Fibroblast of lung (primary cell): ENCODE results near the gene BASP1. TPM values are rescaled to one million over a fixed set of nuclear protein-coding genes. Genes with fewer than 3 reads are reported as not detected.

Experiments used
- DNase-seq, 2 donors: peaks; one replicate each; pipeline versions ENCODE4 v3.0.0 to v3.0.0-alpha.2; 2010; ENCODE audit warnings: low read depth in 2 of 2
- H2AFZ ChIP-seq: 2 replicates; pipeline ENCODE4 v1.5.1; 2012; ENCODE audit warnings: low read length, control low read depth, inconsistent platforms
- H3K27ac ChIP-seq: 2 replicates; pipeline ENCODE4 v1.5.1; 2011; ENCODE audit warnings: low read length, control low read depth; ENCODE audit not compliant: insufficient read depth
- H3K27me3 ChIP-seq: 2 replicates; pipeline ENCODE4 v1.5.1; 2011; ENCODE audit warnings: mild to moderate bottlenecking, low read length; ENCODE audit not compliant: control insufficient read depth, insufficient read depth
- H3K36me3 ChIP-seq: 2 replicates; pipeline ENCODE4 v1.5.1; 2011; ENCODE audit warnings: low read length; ENCODE audit not compliant: control insufficient read depth, insufficient read depth
- H3K4me1 ChIP-seq: 2 replicates; pipeline ENCODE4 v1.5.1; 2011; ENCODE audit warnings: low read length; ENCODE audit not compliant: control insufficient read depth, insufficient read depth; ENCODE audit errors: extremely low read depth
- H3K4me2 ChIP-seq: 2 replicates; pipeline ENCODE4 v1.5.1; 2011; ENCODE audit warnings: low read length, control low read depth; ENCODE audit not compliant: insufficient read depth; ENCODE audit errors: extremely low read depth
- H3K4me3 ChIP-seq, 4 experiments: fragments of 200-600 bp in 1 of 4; sonication (generic) in 1 of 4; replicated peaks in 1 of 4; 2 replicates each; pipeline ENCODE4 v1.5.1; 2011 to 2016; ENCODE audit warnings: low read length in 4 of 4, low read depth in 3 of 4, mild to moderate bottlenecking in 3 of 4, control low read depth in 2 of 4, inconsistent platforms in 1 of 4, mixed read lengths in 1 of 4; ENCODE audit not compliant: insufficient read depth in 1 of 4; ENCODE audit errors: control extremely low read depth in 1 of 4
- H3K79me2 ChIP-seq: 2 replicates; pipeline ENCODE4 v1.5.1; 2012; ENCODE audit warnings: mild to moderate bottlenecking, low read length, inconsistent platforms; ENCODE audit not compliant: control insufficient read depth, insufficient read depth
- H3K9ac ChIP-seq: 2 replicates; pipeline ENCODE4 v1.5.1; 2011; ENCODE audit warnings: mild to moderate bottlenecking, low read length, control low read depth; ENCODE audit not compliant: insufficient read depth
- H3K9me3 ChIP-seq: 2 replicates; pipeline ENCODE4 v1.5.1; 2012; ENCODE audit warnings: low read depth, low read length; ENCODE audit not compliant: control insufficient read depth, insufficient read depth
- H4K20me1 ChIP-seq: 2 replicates; pipeline ENCODE4 v1.5.1; 2011; ENCODE audit warnings: low read length; ENCODE audit not compliant: control insufficient read depth, insufficient read depth; ENCODE audit errors: extremely low read depth
- CTCF ChIP-seq, 2 donors: IDR thresholded peaks in 1 of 2; conservative IDR thresholded peaks in 1 of 2; 1 replicate in 1 of 2; 2 replicates in 1 of 2; pipeline ENCODE4 v1.5.1; 2011 to 2012; ENCODE audit warnings: low read length in 2 of 2, control low read depth in 1 of 2, inconsistent platforms in 1 of 2, low read depth in 1 of 2, mild to moderate bottlenecking in 1 of 2
- EZH2 ChIP-seq: IDR thresholded peaks from 2 replicates; pipeline ENCODE4 v1.5.1; 2012; ENCODE audit warnings: low read length, control low read depth, mild to moderate bottlenecking; ENCODE audit errors: missing control alignments
- polyA plus RNA-seq, 2 donors: library from polyadenylated mRNA; depleted of rRNA in 1 of 2; stranded (reverse) in 1 of 2; unstranded in 1 of 2; fragments of >200 nt; gene quantifications; 2 replicates each; pipeline ENCODE4 v1.2.1, GENCODE V29; 2011 to 2012; ENCODE audit warnings: missing spikeins in 1 of 2
- total RNA-seq: library from RNA; depleted of rRNA; stranded (reverse); fragments of >200 nt; gene quantifications from 2 replicates; pipeline ENCODE4 v1.2.1, GENCODE V29; 2014

Gene BASP1
- total and polyA plus RNA-seq, 2 donors (not counting 1 experiment from before 2014, with no cell fraction given): 186 to 248 TPM

DNA sequence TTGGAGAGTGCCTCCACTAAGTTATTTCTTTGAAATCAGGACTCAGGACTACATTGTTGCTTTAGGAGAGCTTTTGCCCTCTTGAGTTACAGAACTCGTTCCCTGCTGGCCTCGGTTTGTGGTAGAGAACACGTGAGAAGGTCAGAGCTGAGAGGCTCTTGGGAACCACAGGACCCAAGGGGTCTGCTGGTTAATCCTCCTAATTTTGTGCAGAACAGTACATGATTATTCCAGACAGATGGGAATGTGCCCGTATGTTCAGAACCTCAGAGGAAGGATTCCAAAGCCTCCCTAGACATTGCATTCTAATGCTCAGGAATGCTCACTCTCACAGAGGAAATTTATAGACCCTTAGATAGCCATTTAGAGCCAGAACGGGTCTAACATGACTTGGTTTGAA is 25.2 kb upstream of the BASP1 start:
- H2AFZ ChIP-seq: no peak overlapping the region
- H3K36me3 ChIP-seq: no peaks in the 10 kb centered on the region
- DNase-seq: peak in 1 of 2 donors; percentile 26
- TF ChIP-seq EZH2 (no peak), CTCF (conservative IDR thresholded peaks at IDR 0.05 in 1 of 2, IDR thresholded peaks at IDR 0.05 in 1 of 2; ENCODE audit: low read depth in 1 of 2, low read length in 2 of 2) (no peak)
- H3K27ac ChIP-seq: no peak overlapping the region
- H3K4me1 ChIP-seq: peaks cover 24% of the 10 kb centered on the region
- H3K4me2 ChIP-seq: no peak overlapping the region
- H3K79me2 ChIP-seq: no peaks in the 10 kb centered on the region
- no peaks in the 10 kb centered on the region for H4K20me1 ChIP-seq
- no peaks in the 10 kb centered on the region for H3K27me3 ChIP-seq
- no peak overlapping the region for H3K9ac ChIP-seq
- H3K4me3 ChIP-seq: no peak overlapping the region
- H3K9me3 ChIP-seq: no peaks in the 10 kb centered on the region

- Histone ChIP-seq H3K36me3 (no peaks in the 10 kb centered on the region), H3K79me2 (no peaks in the 10 kb centered on the region), H3K4me2 (no peak overlapping the region), H4K20me1 (no peaks in the 10 kb centered on the region), H3K4me3 (no peak overlapping the region), H3K9me3 (no peaks in the 10 kb centered on the region), H3K27me3 (no peaks in the 10 kb centered on the region), H3K27ac (no peak overlapping the region), H3K4me1 (no peaks in the 10 kb centered on the region), H3K9ac (no peak overlapping the region), H2AFZ (no peak overlapping the region)
- DNase-seq: no peak
- no peak for TF ChIP-seq EZH2
- TF ChIP-seq CTCF (conservative IDR thresholded peaks at IDR 0.05 in 1 of 2, IDR thresholded peaks at IDR 0.05 in 1 of 2; ENCODE audit: low read depth in 1 of 2, low read length in 2 of 2): no peak
Measured at GRCh38 chr5:17196024-17196423, 21.4 kb upstream of the BASP1 start.

DNA sequence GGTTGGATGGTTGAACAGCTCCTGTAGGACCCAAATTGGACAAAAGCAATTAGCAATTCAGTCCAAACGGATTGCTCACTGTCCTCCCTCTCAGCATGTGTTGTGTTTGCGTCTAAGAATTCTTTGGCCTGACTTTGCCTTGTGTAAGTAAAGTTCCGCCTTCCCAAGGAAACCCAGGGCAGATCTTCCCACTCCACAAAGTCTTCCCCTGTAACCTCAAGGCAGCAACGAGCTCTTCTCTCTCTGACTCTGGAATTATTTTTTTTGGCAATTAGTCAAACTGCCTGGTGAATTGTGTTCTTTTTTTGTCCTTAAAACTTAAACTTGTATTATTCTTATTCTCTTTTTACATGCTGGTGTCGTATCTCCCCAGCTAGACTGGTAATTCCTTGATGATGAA is 20.7 kb upstream of the BASP1 start:
- Histone ChIP-seq H3K79me2 (no peaks in the 10 kb centered on the region), H3K9me3 (no peaks in the 10 kb centered on the region), H3K4me2 (no peak overlapping the region), H3K9ac (no peak overlapping the region), H2AFZ (no peak overlapping the region), H3K27me3 (no peaks in the 10 kb centered on the region), H4K20me1 (no peaks in the 10 kb centered on the region), H3K4me1 (no peaks in the 10 kb centered on the region), H3K36me3 (no peaks in the 10 kb centered on the region), H3K27ac (no peak overlapping the region), H3K4me3 (no peak overlapping the region)
- DNase-seq: no peak
- no peak for TF ChIP-seq CTCF (conservative IDR thresholded peaks at IDR 0.05 in 1 of 2, IDR thresholded peaks at IDR 0.05 in 1 of 2; ENCODE audit: low read depth in 1 of 2, low read length in 2 of 2)
- no peak for TF ChIP-seq EZH2
